ENCODE measurements around the gene RGMB.

The RGMB gene

DNA sequence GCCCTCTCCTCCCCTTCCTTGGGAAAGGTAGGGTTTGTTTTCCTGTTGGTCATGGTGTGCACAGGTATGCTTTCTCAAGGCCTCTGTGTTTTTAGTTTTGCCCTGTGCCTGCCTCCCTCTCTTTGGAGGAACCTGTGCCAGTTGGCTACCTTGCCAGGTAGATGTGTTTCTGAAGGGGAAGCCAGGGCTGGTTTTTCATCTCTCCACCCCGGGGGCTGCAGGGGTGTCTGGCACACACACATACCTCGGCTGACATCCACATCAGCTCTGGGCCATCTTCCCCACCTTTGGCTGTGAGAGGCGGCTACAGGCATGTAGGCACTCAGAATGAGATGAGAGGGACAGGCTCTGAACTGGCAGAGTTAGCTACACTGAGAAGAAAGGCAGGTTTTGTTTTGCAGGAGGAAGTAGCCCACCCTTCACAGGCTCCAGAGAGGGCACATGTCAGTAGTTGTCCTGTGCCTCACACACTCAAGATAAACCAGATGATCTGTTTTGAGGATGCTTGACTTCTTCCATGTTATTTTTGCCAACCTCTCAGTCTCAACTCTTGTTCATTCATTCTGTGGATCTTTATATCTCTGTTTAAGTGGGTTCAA, 9.7 kb downstream of the RGMB start:
- H3K36me3 ChIP-seq, result no peaks in the 10 kb centered on the region
- no peaks in the 10 kb centered on the region for H3K4me1 ChIP-seq (ENCODE audit: control insufficient read depth in 1 of 2, insufficient read depth in 1 of 2, low read depth in 1 of 2, low read length in 1 of 2)
- H3K27me3 ChIP-seq, result peaks cover 79% of the 10 kb centered on the region
- H3K27ac ChIP-seq, result no peak overlapping the region
- no peak overlapping the region for H3K4me3 ChIP-seq (ENCODE audit: low read depth in 1 of 2, low read length in 1 of 2)
- H3K9me3 ChIP-seq, result no peaks in the 10 kb centered on the region
- TF ChIP-seq, protein P1, sequence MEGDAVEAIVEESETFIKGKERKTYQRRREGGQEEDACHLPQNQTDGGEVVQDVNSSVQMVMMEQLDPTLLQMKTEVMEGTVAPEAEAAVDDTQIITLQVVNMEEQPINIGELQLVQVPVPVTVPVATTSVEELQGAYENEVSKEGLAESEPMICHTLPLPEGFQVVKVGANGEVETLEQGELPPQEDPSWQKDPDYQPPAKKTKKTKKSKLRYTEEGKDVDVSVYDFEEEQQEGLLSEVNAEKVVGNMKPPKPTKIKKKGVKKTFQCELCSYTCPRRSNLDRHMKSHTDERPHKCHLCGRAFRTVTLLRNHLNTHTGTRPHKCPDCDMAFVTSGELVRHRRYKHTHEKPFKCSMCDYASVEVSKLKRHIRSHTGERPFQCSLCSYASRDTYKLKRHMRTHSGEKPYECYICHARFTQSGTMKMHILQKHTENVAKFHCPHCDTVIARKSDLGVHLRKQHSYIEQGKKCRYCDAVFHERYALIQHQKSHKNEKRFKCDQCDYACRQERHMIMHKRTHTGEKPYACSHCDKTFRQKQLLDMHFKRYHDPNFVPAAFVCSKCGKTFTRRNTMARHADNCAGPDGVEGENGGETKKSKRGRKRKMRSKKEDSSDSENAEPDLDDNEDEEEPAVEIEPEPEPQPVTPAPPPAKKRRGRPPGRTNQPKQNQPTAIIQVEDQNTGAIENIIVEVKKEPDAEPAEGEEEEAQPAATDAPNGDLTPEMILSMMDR (IDR thresholded peaks at IDR 0.05), result no peak

DNA sequence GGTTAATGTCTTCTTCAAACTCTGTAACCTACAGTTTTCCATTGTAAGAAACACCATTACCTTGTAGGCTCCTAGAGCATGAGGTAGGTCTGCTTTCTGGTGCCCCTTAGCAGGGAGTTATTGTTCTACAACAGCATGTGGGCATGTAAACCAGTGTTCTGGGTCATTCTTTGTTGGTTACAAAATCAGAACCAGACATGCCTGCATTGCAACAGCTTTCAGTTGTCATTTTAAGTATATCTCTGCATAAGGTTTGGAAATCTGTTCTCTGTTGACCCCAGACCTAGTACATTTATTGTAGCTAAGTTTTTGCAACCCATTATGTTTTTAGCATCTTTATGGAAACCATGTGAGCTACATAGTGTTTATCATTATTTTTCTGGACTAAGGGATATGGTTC, 10.9 kb downstream of the RGMB start:
- H3K36me3 ChIP-seq, result no peaks in the 10 kb centered on the region
- H3K27ac ChIP-seq, result no peak overlapping the region
- peaks cover 76% of the 10 kb centered on the region for H3K27me3 ChIP-seq
- no peaks in the 10 kb centered on the region for H3K9me3 ChIP-seq
- TF ChIP-seq, protein P1 (IDR thresholded peaks at IDR 0.05), result no peak
- H3K4me3 ChIP-seq (ENCODE audit: low read depth in 1 of 2, low read length in 1 of 2), result no peak overlapping the region
- H3K4me1 ChIP-seq (ENCODE audit: control insufficient read depth in 1 of 2, insufficient read depth in 1 of 2, low read depth in 1 of 2, low read length in 1 of 2), result no peaks in the 10 kb centered on the region

DNA sequence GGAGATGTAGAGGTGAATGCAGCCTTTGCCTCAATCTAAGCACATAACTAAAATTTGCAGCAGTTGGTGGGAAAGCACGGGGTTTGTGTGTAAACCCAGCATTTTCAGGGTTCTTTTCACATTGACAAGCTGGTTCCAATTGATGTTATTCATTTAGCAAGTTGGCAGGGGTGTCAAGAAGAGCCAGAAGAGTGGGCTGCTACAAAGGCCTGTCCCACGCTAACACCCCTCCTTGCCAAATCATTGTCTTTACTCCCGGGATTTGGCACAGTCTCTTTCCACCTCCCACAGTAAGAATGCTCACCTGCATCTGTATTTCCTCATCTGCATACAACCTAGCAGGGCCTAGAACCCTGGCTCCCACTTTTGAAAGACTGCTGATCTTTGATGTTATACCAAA, 11.8 kb downstream of the RGMB start:
- peaks cover 76% of the 10 kb centered on the region for H3K27me3 ChIP-seq
- TF ChIP-seq, protein P1 (IDR thresholded peaks at IDR 0.05), result no peak
- no peaks in the 10 kb centered on the region for H3K36me3 ChIP-seq
- no peaks in the 10 kb centered on the region for H3K4me1 ChIP-seq (ENCODE audit: control insufficient read depth in 1 of 2, insufficient read depth in 1 of 2, low read depth in 1 of 2, low read length in 1 of 2)
- no peak overlapping the region for H3K4me3 ChIP-seq (ENCODE audit: low read depth in 1 of 2, low read length in 1 of 2)
- H3K27ac ChIP-seq, result no peak overlapping the region
- H3K9me3 ChIP-seq, result no peaks in the 10 kb centered on the region

DNA sequence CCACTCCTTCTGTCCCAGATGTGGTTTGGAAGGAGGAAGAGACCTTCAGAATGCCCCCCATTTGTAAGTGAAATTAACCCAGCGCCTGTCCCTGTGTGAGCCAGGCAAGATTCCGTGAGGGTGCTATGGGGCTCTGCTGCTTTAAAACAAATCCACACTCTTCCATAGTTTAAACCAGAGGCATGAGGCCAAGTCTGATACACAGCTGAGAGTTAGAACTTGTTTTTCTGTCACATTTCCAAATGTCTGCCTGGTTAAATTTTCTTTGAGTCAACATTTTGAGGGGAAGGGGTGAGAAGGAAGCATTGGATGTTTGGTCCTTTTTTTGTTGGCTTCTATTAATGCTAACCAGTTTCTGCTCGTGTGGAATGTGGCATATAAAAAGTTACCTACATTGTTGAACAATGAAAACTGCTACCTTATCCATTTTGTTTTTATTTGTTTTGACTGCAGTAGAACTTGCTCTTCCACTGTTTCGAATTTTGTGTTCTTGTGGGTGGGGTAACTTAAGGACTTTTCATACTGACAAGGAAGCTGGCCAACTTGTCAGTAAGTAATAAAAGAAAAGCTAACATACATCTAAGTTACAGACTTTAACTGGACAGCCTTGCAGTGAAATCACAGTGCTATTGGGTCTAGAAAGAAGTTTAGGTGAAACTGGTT, 12.9 kb downstream of the RGMB start:
- Histone ChIP-seq H3K4me3 (ENCODE audit: low read depth in 1 of 2, low read length in 1 of 2) (no peak overlapping the region), H3K27ac (no peak overlapping the region), H3K4me1 (ENCODE audit: control insufficient read depth in 1 of 2, insufficient read depth in 1 of 2, low read depth in 1 of 2, low read length in 1 of 2) (no peaks in the 10 kb centered on the region), H3K36me3 (no peaks in the 10 kb centered on the region), H3K27me3 (peaks cover 76% of the 10 kb centered on the region), H3K9me3 (no peaks in the 10 kb centered on the region)
- TF ChIP-seq, protein P1 (IDR thresholded peaks at IDR 0.05), result no peak

- peaks cover 76% of the 10 kb centered on the region for H3K27me3 ChIP-seq
- H3K4me3 ChIP-seq (ENCODE audit: low read depth in 1 of 2, low read length in 1 of 2), result no peak overlapping the region
- TF ChIP-seq, protein P1 (IDR thresholded peaks at IDR 0.05), result no peak
- no peak overlapping the region for H3K27ac ChIP-seq
- H3K36me3 ChIP-seq, result no peaks in the 10 kb centered on the region
- no peaks in the 10 kb centered on the region for H3K4me1 ChIP-seq (ENCODE audit: control insufficient read depth in 1 of 2, insufficient read depth in 1 of 2, low read depth in 1 of 2, low read length in 1 of 2)
- H3K9me3 ChIP-seq, result no peaks in the 10 kb centered on the region
These were observed 13.8 kb downstream of the RGMB start for GRCh38 chr5:98787131-98787719.
